GM18873 (cell line): ENCODE results near the gene CDH23.

ENCODE experiments used
- ATAC-seq: cut with Tn5 transposase; IDR thresholded peaks from one replicate; pipeline ENCODE4 v1.9.1; 2021; ENCODE audit warnings: mild to moderate bottlenecking, moderate library complexity, moderate number of reproducible peaks; ENCODE audit not compliant: unreplicated experiment, low FRiP score

The CDH23 gene

DNA sequence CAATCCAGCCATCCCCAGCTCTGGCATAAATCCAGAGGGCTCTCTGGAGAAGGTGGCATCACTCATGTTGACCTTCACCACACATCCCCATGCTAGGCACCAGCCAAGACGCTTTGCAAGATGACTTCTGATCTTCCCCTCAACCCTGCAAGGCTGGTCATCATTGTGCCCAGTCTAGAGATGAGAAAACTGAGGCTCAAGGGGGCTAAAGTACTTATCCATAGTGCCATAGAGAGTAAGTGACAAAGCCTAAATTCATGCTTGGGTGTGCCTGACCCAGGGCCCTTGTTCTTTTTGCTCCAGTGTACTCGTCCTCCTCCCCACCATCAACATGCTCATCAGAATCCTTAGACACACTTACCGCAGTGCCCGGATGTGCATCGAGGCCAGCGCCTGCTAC is 324.6 kb downstream of the CDH23 start:
- no peak for ATAC-seq

- ATAC-seq, result no peak
Observed at GRCh38 chr10:71722849-71723248, 326.1 kb downstream of the CDH23 start.

GRCh38 chr10:71723311-71723710 is 326.6 kb downstream of the CDH23 start:
- no peak for ATAC-seq

DNA sequence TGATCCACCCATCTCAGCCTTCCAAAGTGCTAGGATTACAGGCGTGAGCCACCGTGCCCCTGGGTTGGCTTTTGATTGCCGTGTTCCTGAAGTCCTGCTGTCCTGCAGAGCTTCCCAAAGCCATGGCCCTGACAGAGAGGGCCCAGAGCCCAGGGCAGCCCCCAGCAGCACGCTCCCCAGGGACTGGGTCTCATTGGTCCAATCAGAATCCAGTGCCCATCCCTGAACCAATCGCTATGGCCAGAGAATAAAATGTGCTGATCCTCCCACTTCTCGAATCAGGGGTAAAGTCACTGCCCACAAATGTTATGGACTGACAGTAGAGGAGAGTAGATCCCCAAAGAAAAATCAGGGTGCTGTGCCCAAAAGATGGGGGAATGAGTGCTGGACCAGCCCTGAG is 327.8 kb downstream of the CDH23 start:
- no peak for ATAC-seq

GRCh38 chr10:71725249-71725648 is 328.5 kb downstream of the CDH23 start:
- ATAC-seq, result no peak

GRCh38 chr10:71725998-71726579 is 329.4 kb downstream of the CDH23 start:
- no peak for ATAC-seq

DNA sequence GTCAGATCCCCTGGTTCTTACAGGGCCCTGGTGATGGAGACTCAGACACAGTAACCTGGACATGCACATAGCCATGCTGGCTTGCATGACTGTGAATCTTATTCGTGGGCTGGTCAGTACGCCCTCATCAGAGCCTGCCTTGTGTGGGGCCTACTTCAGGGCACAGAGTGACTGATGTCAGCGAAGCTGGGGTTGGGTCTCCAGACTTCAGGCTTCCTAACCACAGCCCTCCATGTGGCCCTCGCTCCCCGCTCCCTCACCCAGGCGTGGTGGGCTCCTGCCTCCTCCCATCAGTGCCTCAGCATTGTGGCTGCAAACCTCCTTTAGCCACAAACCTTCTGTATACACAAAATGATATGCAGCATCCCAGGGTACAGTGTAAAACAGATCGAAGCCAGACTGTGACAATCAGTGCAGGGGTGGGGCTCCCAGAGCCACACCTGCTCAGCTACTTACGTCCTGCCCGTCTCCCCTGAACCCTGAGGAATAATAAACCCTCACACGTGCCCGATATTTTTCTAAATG is 329.9 kb downstream of the CDH23 start:
- no peak for ATAC-seq

- peak; percentile 30 for ATAC-seq
Observed at GRCh38 chr10:71727105-71727737, 330.5 kb downstream of the CDH23 start.

- ATAC-seq, result peak; percentile 43
Observed at GRCh38 chr10:71727738-71728737, 331.3 kb downstream of the CDH23 start.

DNA sequence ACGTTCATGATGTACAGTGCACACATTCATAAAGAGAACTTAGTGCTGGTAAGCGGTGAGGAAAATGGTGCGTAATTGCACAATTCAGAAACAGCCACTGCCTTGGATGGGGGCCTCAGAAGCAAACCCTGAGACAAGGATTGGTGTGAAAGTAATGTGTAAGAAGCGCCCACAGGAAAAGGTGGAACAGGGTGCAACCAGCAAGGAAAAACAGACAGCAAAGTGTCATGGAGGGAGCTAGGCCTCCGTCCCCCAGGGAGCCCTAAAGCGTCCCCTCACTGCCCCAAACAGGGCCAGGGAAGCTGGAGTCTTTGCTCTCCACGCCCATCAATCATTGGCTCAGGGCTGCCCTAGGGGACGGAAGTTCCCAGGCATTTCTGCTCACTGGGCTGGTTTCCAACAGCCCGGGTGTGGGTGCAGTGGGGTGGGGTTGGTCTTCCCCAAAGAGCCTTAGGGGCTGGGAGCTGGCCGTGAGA is 332.5 kb downstream of the CDH23 start:
- no peak for ATAC-seq

DNA sequence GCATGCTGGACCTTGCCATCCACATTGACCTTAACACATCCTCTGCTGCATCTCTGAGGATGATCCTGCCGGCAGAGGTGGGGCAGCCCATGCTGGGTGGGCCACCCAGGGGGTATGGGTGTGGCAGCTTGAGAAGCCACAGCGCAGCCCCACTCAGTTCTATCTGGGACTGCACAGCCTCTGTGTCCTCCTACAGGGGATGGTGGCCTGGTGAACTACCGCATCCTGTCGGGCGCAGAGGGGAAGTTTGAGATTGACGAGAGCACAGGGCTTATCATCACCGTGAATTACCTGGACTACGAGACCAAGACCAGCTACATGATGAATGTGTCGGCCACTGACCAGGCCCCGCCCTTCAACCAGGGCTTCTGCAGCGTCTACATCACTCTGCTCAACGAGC is 335.1 kb downstream of the CDH23 start:
- ATAC-seq, result no peak

DNA sequence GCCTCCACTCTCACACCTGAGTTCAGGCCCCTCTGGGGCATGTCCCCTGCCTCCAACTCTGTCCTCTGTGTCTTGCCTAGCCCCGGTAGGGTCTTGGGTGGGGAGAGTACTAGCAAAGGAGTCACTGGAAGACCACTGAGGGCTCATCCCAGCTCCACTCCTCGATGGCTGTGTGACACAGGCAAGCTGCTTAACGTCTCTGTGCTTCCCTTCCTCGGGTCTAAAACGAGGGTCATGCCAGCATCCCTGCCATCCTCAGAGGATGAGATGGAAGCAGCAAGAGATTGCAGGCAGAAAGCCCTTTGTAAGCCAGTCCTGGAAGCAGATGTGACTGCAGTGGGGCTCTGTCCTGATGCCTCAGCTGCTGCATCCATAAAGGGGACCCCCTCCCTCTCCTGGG is 338.1 kb downstream of the CDH23 start:
- ATAC-seq, result no peak

- ATAC-seq, result no peak
Observed at GRCh38 chr10:71735709-71736569, 339.2 kb downstream of the CDH23 start.

DNA sequence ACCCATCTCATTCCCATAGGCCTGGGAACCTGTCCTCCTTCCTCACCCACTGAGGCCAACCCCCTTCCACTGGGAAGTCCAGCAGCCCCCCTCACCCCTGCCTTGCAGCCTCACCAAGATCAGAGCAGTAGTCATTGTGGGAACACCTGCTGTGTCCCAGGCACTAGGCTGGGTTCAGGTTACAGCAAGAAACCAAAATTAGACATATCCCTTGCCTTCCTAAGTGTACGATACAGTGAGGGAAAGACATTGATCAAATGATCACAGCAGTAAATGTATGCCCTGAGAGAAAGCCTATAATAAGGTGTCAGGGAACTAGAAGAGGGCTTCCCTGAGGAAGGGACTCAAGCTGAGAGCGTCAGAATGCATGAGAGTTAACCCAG is 339.8 kb downstream of the CDH23 start:
- ATAC-seq, result no peak

DNA sequence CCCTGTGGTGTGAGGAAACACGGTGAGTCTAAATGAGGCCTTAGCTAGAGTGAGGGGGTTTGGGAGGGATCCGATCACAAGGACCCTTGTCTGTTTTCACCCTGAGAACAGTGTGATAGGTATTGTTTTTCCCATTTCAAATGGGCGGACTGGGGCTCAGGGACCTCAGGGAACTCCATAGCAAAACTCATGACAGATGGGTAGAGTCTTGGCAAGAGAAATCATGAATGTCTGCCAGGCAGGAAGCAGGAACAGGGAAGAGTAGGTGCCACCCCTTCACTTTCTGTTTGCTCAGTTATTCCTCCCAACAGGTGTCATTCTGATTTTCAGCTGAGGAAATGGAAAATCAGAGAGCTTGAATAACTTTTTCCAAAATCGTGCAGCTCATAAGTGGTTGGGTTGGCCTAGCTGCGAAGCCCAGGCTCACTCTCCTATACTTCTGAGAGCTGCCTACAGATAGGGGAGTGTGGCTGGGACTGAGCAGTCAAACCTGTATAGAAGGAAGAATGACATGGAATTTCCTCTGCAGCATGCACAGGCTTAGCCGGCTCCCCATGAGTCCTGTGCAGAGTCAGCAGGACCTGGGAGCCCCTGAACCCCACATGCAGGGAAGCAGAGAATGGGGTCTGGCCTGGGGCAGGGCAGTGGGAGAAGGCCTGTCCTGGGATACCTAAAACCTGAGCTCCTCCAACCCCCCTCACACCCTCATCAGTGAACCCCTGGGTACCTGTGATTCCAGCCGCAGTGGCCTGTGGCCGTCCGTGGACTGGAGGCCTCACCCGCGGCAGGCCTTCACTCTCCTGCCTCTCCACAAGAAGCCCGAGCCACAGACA is 340.5 kb downstream of the CDH23 start:
- no peak for ATAC-seq

GRCh38 chr10:71737834-71738197 is 341.1 kb downstream of the CDH23 start:
- ATAC-seq, result no peak

DNA sequence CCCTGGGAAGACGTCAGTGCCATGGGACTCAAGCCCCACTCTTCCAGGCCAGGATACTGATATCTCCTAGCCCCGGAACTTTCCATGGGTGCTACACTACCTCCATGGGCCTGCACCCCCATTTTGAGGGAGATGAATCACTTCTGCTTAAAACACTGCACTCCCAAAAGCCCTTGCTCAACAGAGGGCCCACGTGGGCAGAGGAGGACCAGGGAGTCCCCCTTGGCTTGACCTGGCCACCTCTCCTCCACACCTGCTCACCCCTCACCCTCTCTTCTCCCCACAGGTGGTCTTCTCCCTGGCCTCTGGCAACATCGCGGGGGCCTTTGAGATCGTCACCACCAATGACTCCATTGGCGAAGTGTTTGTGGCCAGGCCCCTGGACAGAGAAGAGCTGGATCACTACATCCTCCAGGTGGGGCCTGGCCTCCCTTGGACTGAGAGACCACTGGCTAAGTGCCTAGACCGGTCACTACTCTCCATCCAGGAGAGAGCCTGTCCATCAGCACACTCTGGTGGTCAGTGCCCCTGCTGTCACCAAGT is 342.7 kb downstream of the CDH23 start:
- no peak for ATAC-seq

DNA sequence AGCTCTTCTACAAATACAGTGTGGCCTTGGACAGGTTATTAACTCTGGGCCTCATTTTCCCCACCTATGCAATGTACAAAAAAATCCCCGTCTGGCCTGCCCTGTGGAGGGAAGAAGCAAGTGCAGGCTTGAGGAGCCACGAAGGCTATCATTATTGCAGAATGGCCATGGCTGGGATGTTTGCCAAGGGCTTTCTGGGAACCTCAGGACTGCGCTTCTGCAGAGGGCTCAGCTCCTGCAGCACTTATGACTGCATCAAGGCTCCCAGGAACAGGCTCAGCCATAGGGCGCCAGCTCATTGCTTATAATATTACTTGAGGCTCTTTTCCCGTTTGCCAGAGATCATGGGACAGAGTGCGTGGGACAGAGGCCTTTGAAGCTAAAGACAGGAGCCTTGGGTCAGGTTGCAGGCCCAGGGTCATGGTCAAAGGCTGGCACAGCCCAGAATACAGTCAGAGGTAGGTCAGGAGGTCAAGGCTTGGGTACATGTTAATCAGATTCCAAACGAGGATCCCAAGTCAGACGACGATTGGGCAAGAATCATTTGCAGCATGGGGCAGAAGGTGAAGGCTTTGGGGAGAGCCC is 343.4 kb downstream of the CDH23 start:
- ATAC-seq, result no peak

- no peak for ATAC-seq
Observed at GRCh38 chr10:71741029-71741428, 344.3 kb downstream of the CDH23 start.
